ENCODE data around the gene MAPK13.

DNA sequence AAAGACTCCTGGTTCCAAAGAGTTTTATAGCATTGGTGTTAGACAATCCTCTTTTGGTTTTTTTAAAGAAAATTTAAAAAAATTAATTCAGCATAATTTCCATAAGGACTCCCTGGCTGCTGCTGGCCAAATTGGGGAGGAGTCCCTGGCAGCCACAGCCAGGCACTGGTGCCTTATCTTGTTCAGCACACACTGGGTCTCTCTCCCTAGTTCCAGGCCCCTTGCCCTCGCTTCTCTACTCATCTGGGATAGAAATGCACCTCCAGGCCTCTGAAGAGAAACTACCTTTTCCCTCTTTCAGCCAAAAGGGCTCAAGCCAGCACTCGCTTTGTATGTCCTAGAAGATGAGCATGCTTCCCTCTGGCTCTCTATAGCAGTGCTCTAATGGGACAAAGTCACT, 13.4 kb upstream of the MAPK13 start:
- TF ChIP-seq, protein P1, sequence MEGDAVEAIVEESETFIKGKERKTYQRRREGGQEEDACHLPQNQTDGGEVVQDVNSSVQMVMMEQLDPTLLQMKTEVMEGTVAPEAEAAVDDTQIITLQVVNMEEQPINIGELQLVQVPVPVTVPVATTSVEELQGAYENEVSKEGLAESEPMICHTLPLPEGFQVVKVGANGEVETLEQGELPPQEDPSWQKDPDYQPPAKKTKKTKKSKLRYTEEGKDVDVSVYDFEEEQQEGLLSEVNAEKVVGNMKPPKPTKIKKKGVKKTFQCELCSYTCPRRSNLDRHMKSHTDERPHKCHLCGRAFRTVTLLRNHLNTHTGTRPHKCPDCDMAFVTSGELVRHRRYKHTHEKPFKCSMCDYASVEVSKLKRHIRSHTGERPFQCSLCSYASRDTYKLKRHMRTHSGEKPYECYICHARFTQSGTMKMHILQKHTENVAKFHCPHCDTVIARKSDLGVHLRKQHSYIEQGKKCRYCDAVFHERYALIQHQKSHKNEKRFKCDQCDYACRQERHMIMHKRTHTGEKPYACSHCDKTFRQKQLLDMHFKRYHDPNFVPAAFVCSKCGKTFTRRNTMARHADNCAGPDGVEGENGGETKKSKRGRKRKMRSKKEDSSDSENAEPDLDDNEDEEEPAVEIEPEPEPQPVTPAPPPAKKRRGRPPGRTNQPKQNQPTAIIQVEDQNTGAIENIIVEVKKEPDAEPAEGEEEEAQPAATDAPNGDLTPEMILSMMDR (conservative IDR thresholded peaks at IDR 0.05; ENCODE audit: low read length) = no peak
- no peak for TF ChIP-seq EZH2phosphoT487 (IDR thresholded peaks at IDR 0.05; ENCODE audit: borderline replicate concordance)
